ENCODE data around the gene TTC39A. TPM values are rescaled to one million over a fixed set of nuclear protein-coding genes. Genes with fewer than 3 reads are reported as not detected.
A peak's percentile ranks its signal among the peaks of the same experiment; 100 is the strongest.

The TTC39A gene
- total and polyA plus RNA-seq, 4 donors: 16.6 to 46.8 (median 28.5) TPM

DNA sequence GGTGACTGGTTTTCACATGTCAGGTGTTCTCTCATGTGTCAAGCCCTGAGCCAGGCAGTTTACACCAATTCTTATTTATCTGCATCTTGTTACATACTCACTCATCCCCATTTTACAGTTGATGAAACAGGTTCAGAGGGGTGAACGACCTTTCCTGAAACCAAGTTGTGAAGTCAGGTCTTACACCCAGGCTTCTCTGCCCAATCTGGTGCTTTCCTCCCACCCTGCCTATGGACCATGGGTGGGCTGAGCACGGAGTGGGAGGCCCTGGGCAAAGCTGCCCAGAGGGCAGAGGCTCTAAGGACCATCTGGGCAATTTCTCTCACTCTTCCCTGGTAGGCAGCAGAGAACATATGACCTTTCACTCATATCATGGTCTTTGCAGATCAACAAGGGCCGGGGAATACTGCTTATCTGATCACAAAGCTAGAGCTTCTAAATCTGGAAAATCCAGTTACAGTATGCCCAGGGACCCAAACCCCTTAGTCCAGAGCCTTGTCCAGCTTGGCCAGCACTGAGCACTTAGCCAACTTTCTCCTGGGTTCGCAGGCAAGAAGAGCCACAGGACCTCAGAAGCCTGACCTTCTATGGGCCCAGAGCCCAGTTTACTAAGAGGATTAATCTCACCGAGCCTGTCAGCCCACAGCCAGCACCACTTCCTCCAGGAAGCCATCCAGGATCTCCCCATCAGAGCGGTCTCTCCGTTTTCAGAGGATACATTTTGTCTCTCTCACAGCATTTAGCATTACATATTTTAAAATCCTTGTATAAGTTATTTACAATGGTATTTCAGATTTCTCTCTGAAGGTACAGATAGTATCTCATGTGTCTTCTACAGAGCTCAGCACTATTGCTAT, 16.0 kb upstream of the TTC39A start:
- no peak for DNase-seq
- no peaks in the 10 kb centered on the region for H3K36me3 ChIP-seq (ENCODE audit: control insufficient read depth in 4 of 4, insufficient read depth in 4 of 4, low read length in 4 of 4)
- H3K27me3 ChIP-seq (ENCODE audit: control insufficient read depth in 3 of 3, insufficient read depth in 3 of 3, low read length in 2 of 3): peaks cover 0 to 23% (median 20%) of the 10 kb centered on the region in 3 donors
- 67 to 68% methylated on average over 7 of the region's 7 CpGs for WGBS, 2 donors
- H3K9me3 ChIP-seq (ENCODE audit: control insufficient read depth in 4 of 4, insufficient read depth in 3 of 4, low read length in 3 of 4): no peaks in the 10 kb centered on the region
- TF ChIP-seq, protein P1, sequence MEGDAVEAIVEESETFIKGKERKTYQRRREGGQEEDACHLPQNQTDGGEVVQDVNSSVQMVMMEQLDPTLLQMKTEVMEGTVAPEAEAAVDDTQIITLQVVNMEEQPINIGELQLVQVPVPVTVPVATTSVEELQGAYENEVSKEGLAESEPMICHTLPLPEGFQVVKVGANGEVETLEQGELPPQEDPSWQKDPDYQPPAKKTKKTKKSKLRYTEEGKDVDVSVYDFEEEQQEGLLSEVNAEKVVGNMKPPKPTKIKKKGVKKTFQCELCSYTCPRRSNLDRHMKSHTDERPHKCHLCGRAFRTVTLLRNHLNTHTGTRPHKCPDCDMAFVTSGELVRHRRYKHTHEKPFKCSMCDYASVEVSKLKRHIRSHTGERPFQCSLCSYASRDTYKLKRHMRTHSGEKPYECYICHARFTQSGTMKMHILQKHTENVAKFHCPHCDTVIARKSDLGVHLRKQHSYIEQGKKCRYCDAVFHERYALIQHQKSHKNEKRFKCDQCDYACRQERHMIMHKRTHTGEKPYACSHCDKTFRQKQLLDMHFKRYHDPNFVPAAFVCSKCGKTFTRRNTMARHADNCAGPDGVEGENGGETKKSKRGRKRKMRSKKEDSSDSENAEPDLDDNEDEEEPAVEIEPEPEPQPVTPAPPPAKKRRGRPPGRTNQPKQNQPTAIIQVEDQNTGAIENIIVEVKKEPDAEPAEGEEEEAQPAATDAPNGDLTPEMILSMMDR (IDR thresholded peaks at IDR 0.05; ENCODE audit: control extremely low read depth, extremely low read depth): no peak
- peaks cover 0 to 5% (median 0%) of the 10 kb centered on the region in 5 donors for H3K4me1 ChIP-seq (ENCODE audit: control insufficient read depth in 5 of 5, insufficient read depth in 5 of 5, low read length in 5 of 5)
- H3K9ac ChIP-seq (ENCODE audit: insufficient read depth in 1 of 2, low read length in 2 of 2): no peak overlapping the region
- no peak for ATAC-seq (ENCODE audit: insufficient read depth, low FRiP score)
- H3K27ac ChIP-seq (ENCODE audit: low read depth in 1 of 2, low read length in 1 of 2): no peak overlapping the region
- H3K4me3 ChIP-seq: no peak overlapping the region

GRCh38 chr1:51345300-51345687, 14.9 kb upstream of the TTC39A start:
- no peaks in the 10 kb centered on the region for H3K9me3 ChIP-seq (ENCODE audit: control insufficient read depth in 4 of 4, insufficient read depth in 3 of 4, low read length in 3 of 4)
- 52 to 62% methylated on average over 15 of the region's 15 CpGs for WGBS, 2 donors
- H3K9ac ChIP-seq (ENCODE audit: insufficient read depth in 1 of 2, low read length in 2 of 2): no peak overlapping the region
- no peak for DNase-seq
- ATAC-seq (ENCODE audit: insufficient read depth, low FRiP score): no peak
- TF ChIP-seq, protein P1 (IDR thresholded peaks at IDR 0.05; ENCODE audit: control extremely low read depth, extremely low read depth): no peak
- no peak overlapping the region for H3K27ac ChIP-seq (ENCODE audit: low read depth in 1 of 2, low read length in 1 of 2)
- H3K4me1 ChIP-seq (ENCODE audit: control insufficient read depth in 5 of 5, insufficient read depth in 5 of 5, low read length in 5 of 5): peaks cover 0 to 5% (median 0%) of the 10 kb centered on the region in 5 donors
- H3K4me3 ChIP-seq: no peak overlapping the region
- H3K27me3 ChIP-seq (ENCODE audit: control insufficient read depth in 3 of 3, insufficient read depth in 3 of 3, low read length in 2 of 3): peaks cover 0 to 23% (median 20%) of the 10 kb centered on the region in 3 donors
- H3K36me3 ChIP-seq (ENCODE audit: control insufficient read depth in 4 of 4, insufficient read depth in 4 of 4, low read length in 4 of 4): no peaks in the 10 kb centered on the region

DNA sequence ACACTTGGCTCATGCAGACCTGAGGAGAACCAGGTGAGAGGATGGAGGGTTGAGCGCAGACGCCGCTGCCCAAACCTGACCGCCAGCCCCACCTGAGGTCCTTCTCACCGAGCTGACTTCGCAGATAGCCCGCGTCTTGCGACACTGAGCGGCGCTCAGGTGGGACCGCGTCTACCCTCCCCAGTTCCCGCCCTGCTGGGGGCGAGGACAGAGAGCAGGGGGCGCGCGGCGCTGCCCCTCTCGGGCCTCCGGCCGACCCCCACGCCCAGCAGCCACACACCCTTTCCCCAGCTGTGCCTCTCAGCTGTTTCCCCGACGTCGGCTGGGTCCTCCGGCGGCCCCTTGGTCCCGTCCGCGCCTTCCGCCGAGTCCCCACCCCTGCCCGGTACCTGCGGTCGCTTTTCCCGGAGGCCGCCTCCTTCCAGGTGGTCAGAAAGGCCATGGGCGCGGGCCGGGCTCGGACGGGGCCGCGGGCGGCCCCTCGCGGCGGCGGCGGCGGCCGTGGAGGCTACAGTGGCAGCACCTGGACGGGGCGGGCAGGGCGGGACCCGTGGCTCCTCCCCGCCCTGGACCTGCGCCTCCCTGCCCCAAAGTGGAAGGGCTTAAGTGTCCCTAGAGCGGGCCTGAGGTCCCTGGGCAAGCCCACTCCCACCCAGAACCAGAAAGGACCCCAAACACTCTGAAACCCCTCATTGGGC, 14.4 kb upstream of the TTC39A start:
- WGBS, 2 donors: 3% methylated on average over 60 of the region's 60 CpGs

More for the DNA sequence above, 14.4 kb upstream of the TTC39A start:
- ATAC-seq (ENCODE audit: insufficient read depth, low FRiP score) (peak; percentile 78), DNase-seq (no peak)
- Histone ChIP-seq H3K27ac (ENCODE audit: low read depth in 1 of 2, low read length in 1 of 2) (no peak overlapping the region), H3K36me3 (ENCODE audit: control insufficient read depth in 4 of 4, insufficient read depth in 4 of 4, low read length in 4 of 4) (no peaks in the 10 kb centered on the region), H3K9ac (ENCODE audit: insufficient read depth in 1 of 2, low read length in 2 of 2) (no peak overlapping the region), H3K27me3 (ENCODE audit: control insufficient read depth in 3 of 3, insufficient read depth in 3 of 3, low read length in 2 of 3) (peaks cover 0 to 23% (median 20%) of the 10 kb centered on the region in 3 donors), H3K4me1 (ENCODE audit: control insufficient read depth in 5 of 5, insufficient read depth in 5 of 5, low read length in 5 of 5) (peaks cover 0 to 5% (median 0%) of the 10 kb centered on the region in 5 donors), H3K9me3 (ENCODE audit: control insufficient read depth in 4 of 4, insufficient read depth in 3 of 4, low read length in 3 of 4) (no peaks in the 10 kb centered on the region), H3K4me3 (peak overlapping the region; percentile 1)
- TF ChIP-seq, protein P1 (IDR thresholded peaks at IDR 0.05; ENCODE audit: control extremely low read depth, extremely low read depth): no peak
